Activated T-cell treated with anti-CD3 and anti-CD28 coated beads, Interleukin-2, amount 50 U/mL, for 4 hours (primary cell): Measurements from ENCODE around the gene UNC5CL. TPM values are rescaled to one million over a fixed set of nuclear protein-coding genes. Genes with fewer than 3 reads are reported as not detected.

Experiments used
- ATAC-seq, 2 donors: fragments of 200-7000 bp; cut with Tn5 transposase; one replicate each; pipeline ENCODE4 v1.10.0; 2021
- DNase-seq: peaks from one replicate; pipeline ENCODE4 v3.0.0-alpha.2; 2020
- H3K27me3 Mint-ChIP-seq: one replicate; pipeline ENCODE4 v1.8.0; 2021; ENCODE audit warnings: low read depth, mixed read lengths
- H3K36me3 Mint-ChIP-seq: one replicate; pipeline ENCODE4 v1.8.0; 2022; ENCODE audit warnings: mixed read lengths; ENCODE audit not compliant: insufficient read depth
- H3K4me1 Mint-ChIP-seq: one replicate; pipeline ENCODE4 v1.8.0; 2021; ENCODE audit warnings: low read depth, mixed read lengths
- H3K4me3 Mint-ChIP-seq: one replicate; pipeline ENCODE4 v1.8.0; 2021; ENCODE audit warnings: mild to moderate bottlenecking, moderate library complexity, mixed read lengths
- H3K9me3 Mint-ChIP-seq: one replicate; pipeline ENCODE4 v1.8.0; 2021; ENCODE audit warnings: mixed read lengths
- total RNA-seq, 3 donors: library from RNA; stranded (reverse); gene quantifications; one replicate each; pipeline ENCODE4 v1.2.1, GENCODE V29; 2021

UNC5CL gene
- total RNA-seq, 3 donors from 2014 or later = 1.0 to 1.4 (median 1.4) TPM

DNA sequence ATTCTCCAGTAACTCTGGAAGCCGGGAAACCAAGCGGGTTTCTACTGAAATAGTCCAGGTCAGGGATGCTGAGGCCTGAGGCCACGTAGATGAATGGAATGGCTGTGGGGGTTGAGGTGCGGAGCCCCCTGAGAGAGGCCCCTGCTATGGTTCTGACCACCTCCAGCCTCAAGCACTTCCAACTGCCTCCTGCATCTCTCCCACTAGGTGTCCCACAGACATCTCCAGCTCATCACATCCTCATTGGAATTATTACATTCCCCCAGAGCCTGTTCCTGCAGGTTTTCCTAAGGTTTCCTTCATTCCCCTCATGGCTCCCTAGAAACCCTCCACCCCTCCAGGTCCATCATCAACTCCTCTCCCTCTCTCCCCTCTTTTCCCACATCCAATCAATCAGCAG, 48.7 kb downstream of the UNC5CL start:
- H3K36me3 Mint-ChIP-seq = no peaks in the 10 kb centered on the region
- peaks cover 22% of the 10 kb centered on the region for H3K27me3 Mint-ChIP-seq
- ATAC-seq (no peak), DNase-seq (no peak)
- no peak overlapping the region for H3K4me3 Mint-ChIP-seq
- no peaks in the 10 kb centered on the region for H3K4me1 Mint-ChIP-seq
- no peaks in the 10 kb centered on the region for H3K9me3 Mint-ChIP-seq

DNA sequence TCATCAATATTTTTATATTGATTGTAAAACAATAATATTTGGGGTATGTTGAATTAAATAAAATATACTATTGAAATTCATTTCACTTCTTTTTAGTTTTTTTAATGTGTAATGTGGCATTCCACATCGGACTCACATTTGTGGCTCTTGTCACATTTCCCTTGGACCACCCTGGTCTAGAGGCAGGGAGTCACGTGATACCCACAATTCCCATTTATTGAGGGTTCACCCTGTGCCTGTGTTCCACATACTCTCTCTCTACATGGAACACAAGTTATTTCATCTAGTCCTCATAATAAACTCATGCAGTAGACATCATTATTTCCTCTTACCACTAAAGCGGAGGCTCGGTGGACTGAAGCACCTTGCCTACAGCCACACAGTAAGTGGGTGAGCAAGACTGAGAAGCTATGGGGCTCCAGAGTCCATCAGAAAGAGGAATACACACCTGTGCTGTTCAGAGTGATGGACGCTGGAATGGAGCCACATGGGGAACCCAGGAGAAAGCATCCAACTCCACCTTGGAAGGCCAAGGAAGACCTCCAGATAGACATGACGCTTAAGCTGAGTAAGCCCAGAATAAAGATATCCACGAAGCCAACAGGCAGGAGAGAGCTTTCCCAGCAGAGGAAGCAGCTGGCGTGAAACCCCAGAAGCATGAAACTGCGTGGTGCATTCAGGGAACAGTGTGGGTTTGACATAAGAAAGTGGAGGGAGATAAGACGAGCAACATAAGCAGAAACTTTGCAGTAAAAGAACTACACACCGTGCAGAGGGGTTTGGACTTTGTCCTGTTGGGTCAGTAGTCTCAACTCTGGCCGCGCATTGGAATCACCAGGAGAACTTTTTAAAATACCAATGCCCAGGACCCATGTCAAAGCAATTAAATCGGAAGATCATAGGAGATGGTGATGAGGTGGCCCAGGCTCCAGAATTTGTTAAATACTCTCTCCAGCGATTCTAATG, 49.5 kb downstream of the UNC5CL start:
- Mint-ChIP-seq H3K36me3 (no peaks in the 10 kb centered on the region), H3K4me3 (no peak overlapping the region), H3K27me3 (peaks cover 23% of the 10 kb centered on the region), H3K9me3 (no peaks in the 10 kb centered on the region), H3K4me1 (no peaks in the 10 kb centered on the region)
- ATAC-seq = no peak
- DNase-seq = no peak

DNA sequence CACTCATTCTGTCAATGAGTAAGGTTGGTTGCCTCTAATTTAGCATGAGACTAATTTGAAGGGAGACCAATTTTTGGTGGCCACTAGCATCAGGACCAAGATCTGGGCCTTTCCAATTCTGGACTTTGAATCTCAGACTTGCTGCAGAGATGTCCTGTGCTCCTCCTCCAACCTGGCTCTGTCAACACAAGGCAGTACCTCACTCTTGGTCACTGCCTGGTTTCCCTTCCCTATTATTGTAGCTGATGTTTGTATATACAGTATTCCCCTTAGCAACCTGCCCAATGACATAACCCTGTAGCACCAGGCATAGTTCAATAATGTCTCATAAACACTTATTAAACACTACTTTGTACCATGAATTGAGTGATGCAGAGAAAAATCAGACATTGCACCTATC, 50.4 kb downstream of the UNC5CL start:
- DNase-seq = no peak
- Mint-ChIP-seq H3K9me3 (no peaks in the 10 kb centered on the region), H3K4me3 (no peak overlapping the region), H3K36me3 (no peaks in the 10 kb centered on the region), H3K4me1 (no peaks in the 10 kb centered on the region), H3K27me3 (peaks cover 23% of the 10 kb centered on the region)
- ATAC-seq = no peak

DNA sequence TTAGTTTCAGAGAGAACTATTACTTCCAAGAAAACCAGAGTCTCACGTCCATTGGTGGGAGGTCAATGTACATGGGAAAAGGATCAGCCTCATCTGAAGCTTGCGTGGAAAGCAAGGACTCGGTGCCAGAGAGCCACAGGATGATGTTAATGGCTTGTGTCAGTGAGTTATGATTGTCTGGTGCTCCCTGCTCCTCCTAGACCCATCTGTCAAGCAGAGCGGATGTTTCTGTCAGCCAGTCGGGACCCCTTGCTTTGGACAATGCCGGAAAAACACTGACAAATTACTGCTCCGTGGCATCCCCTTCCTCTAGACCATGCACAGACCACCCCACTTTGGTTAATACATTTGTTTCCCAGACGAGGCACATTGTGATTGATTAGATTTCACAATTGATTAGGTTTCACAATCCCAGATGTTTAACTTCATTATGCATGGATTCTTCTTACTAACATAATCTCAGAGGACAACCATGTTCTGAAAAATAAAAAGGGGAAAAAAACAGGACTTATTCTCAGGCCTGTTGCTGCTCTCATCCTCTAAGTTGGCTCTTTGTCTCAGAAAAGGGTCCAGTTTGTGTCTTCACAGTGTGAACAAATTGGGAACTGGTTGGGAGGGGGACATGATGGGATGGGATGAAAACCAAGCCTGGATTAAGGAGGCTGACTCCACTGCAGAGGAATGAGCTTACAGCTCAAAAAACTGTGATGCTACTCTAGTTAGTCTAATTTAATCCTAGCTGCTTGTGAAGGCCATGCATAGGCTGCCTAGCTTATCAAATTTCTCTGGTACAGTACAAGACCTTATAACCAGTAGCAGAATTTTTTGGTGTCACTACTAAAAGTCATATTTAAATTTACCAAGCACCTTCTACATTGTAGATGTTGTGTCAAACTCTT, 51.9 kb downstream of the UNC5CL start:
- H3K27me3 Mint-ChIP-seq = peaks cover 26% of the 10 kb centered on the region

DNA sequence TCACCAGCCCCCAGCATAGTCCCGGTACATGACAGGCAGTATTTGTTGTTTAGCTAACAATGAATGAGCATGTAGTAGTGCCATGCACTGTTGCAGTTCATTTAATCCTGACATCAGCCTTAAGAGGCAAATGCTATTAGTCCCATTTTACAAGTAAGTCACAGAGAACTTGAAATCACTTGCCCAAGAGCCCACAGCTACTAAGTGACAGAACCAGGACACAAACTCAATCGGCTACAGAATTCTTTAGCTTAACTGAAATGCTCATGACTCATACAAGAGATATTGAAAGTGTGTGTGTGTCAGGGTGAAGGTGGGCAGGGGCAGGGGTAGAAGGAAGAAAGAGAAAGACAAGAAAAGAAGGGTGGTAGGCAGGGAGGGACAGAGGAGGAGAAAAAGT, 52.7 kb downstream of the UNC5CL start:
- Mint-ChIP-seq H3K27me3 (peaks cover 26% of the 10 kb centered on the region), H3K36me3 (no peaks in the 10 kb centered on the region), H3K4me3 (no peak overlapping the region), H3K9me3 (no peaks in the 10 kb centered on the region), H3K4me1 (no peaks in the 10 kb centered on the region)
- ATAC-seq (no peak), DNase-seq (no peak)

More for the DNA sequence above, 51.9 kb downstream of the UNC5CL start:
- Mint-ChIP-seq H3K36me3 (no peaks in the 10 kb centered on the region), H3K4me1 (no peaks in the 10 kb centered on the region), H3K9me3 (no peaks in the 10 kb centered on the region), H3K4me3 (no peak overlapping the region)
- DNase-seq = no peak
- ATAC-seq = no peak

DNA sequence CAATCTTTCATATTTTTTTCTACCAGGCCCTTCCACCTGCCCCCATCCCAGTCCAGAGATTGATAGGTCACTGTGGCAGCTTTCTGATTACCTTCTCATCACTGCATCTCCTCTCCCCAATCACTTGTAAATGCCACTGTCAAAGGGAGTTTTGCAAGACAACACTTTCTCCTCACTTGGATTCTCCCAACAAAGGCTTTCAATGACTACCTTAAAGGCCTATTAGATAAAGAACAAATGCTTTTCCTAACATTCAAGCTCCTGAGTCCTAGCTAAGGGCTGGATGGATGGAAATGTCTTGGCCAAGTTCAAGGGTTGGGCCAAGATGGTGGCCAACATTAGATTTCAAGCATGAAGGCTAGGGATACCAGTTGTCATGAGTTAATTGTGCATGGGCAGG, 55.3 kb downstream of the UNC5CL start:
- no peaks in the 10 kb centered on the region for H3K9me3 Mint-ChIP-seq
- DNase-seq (no peak), ATAC-seq (no peak)
- H3K4me1 Mint-ChIP-seq = no peaks in the 10 kb centered on the region
- no peak overlapping the region for H3K4me3 Mint-ChIP-seq
- H3K27me3 Mint-ChIP-seq = peaks cover 39% of the 10 kb centered on the region
- no peaks in the 10 kb centered on the region for H3K36me3 Mint-ChIP-seq

DNA sequence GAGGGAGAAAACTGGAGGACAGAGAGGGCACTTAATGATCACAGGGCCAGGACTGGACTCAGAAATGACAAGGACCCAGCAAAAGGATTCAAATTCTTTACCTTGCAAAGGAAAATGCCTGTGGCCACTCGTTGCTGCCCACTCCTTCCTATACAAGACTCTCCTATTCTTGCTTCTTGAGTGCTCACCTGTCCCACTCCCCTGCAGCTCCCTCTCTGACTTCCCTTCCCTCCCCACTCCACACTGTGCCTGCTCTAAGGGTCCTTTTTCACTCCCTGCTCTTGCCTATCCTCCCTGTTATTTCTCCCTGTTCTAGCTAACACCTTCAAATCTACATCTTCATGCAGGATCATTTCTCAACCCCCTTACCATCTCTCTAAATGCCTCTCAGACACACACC, 56.1 kb downstream of the UNC5CL start:
- H3K27me3 Mint-ChIP-seq = peaks cover 41% of the 10 kb centered on the region
- DNase-seq = no peak
- no peak overlapping the region for H3K4me3 Mint-ChIP-seq
- H3K9me3 Mint-ChIP-seq = no peaks in the 10 kb centered on the region
- no peaks in the 10 kb centered on the region for H3K36me3 Mint-ChIP-seq
- no peaks in the 10 kb centered on the region for H3K4me1 Mint-ChIP-seq
- ATAC-seq = no peak

DNA sequence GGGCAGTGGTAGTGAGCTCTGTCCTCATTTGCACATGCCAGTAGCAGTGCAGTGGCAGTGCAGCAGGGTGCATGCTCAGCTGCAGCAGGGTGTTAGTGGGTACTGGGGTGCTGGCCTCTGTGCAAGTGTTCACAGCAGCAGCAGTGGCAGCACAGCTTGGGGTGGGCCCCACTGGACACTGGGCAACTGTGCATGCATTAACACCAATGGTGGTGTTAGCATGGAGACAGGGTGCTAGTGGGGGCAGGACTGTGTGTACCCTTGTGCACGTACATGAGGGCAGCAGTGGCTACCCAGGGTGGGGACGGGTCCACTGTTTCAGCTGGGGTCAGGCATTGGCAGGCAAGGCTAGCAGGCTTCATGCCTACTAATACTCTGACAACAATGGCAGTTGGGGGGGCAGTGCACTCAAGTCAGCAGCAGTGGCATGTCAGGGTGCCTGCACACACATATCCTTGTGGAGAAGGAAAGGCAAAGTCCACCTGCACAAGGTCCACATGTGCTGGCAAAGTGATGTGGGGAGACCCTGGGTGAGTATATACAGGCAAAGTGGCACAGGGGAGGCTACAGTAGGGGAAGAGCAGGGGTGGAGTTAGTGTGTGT, 60.2 kb downstream of the UNC5CL start:
- no peak for ATAC-seq
- DNase-seq = no peak
- Mint-ChIP-seq H3K9me3 (no peaks in the 10 kb centered on the region), H3K36me3 (no peaks in the 10 kb centered on the region), H3K4me1 (no peaks in the 10 kb centered on the region), H3K27me3 (peaks cover 69% of the 10 kb centered on the region), H3K4me3 (no peak overlapping the region)

DNA sequence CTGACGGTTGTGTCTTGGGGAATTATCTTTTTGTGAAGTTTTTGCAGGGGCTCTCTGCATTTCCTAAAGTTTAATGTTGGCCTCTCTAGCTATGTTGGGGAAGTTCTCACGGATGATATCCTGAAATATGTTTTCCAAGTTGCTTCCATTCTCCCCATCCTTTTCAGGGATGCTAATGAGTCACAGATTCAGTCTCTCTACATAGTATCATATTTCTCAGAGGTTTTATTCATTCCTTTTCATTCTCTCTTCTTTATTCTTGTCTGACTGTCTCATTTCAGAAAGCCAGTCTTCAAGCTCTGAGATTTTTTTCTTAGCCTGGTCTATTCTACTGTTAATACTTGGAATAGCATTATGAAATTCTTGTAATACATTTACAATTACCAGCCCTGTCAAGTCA, 61.3 kb downstream of the UNC5CL start:
- no peak overlapping the region for H3K4me3 Mint-ChIP-seq
- no peak for ATAC-seq
- peaks cover 4% of the 10 kb centered on the region for H3K9me3 Mint-ChIP-seq
- no peaks in the 10 kb centered on the region for H3K4me1 Mint-ChIP-seq
- H3K27me3 Mint-ChIP-seq = peaks cover 67% of the 10 kb centered on the region
- DNase-seq = no peak
- H3K36me3 Mint-ChIP-seq = no peaks in the 10 kb centered on the region

DNA sequence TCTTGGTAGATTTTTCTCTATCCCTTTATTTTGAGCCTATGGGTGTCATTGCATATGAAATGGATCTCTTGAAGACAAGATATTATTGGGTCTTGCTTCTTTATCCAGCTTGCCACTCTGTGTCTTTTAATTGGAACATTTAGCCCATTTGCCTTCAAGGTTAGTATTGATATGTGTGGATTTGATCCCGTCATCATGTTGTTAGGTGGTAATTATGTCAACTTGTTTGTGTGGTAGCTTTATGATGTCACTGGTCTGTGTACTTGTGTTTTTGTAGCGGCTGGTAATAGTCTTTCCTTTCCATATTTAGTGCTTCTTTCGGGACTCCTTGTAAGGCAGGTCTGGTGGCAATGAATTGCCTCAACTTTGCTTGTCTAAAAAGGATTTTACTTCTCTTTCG, 61.9 kb downstream of the UNC5CL start:
- peaks cover 63% of the 10 kb centered on the region for H3K27me3 Mint-ChIP-seq

More for the DNA sequence above, 61.9 kb downstream of the UNC5CL start:
- Mint-ChIP-seq H3K9me3 (peaks cover 9% of the 10 kb centered on the region), H3K4me3 (no peak overlapping the region), H3K4me1 (no peaks in the 10 kb centered on the region), H3K36me3 (no peaks in the 10 kb centered on the region)
- DNase-seq (no peak), ATAC-seq (no peak)

Other genes starting within 250 kb of the UNC5CL start
- gene TSPO2, start 3.2 kb upstream of the UNC5CL start, total RNA-seq = not detected
- not detected for gene APOBEC2, start 14.0 kb upstream of the UNC5CL start, total RNA-seq
- 10 to 100 TPM; 28.1 to 33.2 (median 31.7) TPM for gene OARD1, start 33.1 kb upstream of the UNC5CL start, total RNA-seq
- 10 to 100 TPM; 28.0 to 28.8 (median 28.6) TPM for gene NFYA, start 33.8 kb upstream of the UNC5CL start, total RNA-seq
- gene TREML1, start 115.1 kb upstream of the UNC5CL start, total RNA-seq = not detected
- not detected for gene TREM2, start 123.9 kb upstream of the UNC5CL start, total RNA-seq
- 1 to 10 TPM in 1 of 3 donors, under 1 TPM in 2; 0.82 to 1.9 (median 0.91) TPM for gene TREML2, start 161.9 kb upstream of the UNC5CL start, total RNA-seq
- not detected for gene TREML4, start 189.1 kb upstream of the UNC5CL start, total RNA-seq
- gene TREM1, start 247.5 kb upstream of the UNC5CL start, total RNA-seq = not detected